Suppressor macrophage (primary cell): Measurements from ENCODE around the gene NSDHL.

Source experiments
- DNase-seq, 4 experiments: peaks; one replicate each; pipeline ENCODE4 v3.0.0-alpha.2; 2020 to 2022

The NSDHL gene

DNA sequence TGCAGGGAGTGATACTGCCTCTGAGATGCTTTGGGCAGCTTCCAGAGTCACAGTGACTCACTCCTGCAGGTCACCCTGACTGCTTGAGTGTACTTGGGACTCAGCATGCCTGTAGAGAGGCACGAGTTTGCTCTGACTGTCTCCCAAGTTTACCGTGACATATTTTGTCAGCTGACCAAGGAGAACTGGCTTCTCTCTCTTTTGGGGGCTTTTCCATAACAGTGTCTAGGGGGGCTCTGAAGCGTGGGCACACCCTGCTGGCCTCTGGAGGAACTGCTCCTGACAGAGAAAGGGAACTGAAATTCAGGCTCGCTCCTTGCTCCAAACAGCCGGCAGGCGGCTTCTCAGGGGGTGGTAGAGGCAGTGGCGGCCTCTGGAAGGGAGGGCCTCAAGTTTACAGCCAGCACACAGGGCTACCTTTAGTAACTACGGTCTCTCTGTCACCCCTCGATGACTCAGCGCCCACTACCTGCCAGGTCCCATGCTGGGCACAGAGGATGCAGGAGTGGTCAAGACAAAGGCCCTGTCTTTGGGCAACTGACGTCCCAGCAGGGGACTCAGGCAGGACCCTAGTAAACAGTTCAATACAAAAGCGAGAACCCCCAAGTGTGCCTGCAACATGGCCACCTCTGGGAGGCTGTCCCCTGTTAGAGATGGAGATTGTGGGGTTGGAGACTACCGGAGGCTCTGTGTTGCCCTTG lies 84.8 kb downstream of the NSDHL start:
- peak; percentile 57 to 75 (median 70) for DNase-seq

DNA sequence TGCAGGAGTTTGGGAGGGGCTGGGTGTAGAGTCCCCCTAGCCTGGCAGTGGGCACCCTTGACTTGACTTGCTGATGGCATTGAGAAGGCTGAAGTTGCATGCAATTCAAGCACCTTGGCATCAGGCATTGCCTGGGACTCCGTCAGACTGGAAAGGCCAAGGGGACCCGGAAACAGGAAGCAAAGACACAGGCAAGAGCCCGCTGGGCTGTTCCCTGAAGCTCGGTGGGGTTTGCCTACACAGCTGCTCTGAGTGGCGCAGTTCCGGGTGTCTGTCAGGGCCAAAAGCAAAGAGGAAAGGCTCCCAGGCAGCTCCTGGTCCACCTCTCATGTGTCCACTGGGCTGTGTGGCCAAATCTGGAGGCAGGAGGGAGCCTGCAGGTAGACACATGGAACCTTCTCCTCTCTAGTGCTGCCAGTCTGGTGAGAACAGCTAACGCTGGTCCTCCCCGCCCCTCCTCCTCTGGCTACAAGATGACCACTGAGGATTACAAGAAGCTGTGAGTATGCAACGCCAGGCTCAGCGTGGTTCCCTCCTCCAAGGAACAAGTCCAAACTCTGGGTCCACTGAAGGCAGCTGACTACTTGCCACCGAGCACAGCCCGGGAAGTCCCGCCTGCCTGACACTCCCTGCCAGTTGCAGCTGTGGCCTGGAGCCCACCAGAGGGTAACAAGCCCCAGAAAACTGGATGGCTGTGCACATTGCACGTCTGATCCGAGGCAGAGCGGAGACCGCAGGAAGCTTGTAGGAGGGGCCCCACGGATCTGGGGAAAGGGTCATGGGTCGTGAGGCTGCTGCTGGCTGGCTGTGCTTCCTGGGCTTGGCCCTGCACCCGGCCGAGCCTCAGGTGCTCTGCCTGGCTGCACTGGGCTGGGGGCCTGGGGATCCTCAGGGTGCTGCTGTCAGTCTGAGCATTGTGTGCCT lies 87.1 kb downstream of the NSDHL start:
- peak; percentile 26 to 56 (median 54) for DNase-seq

- DNase-seq, result peak in 1 of 4 experiments; percentile 15
Measured at GRCh38 chrX:152918707-152919106, 87.8 kb downstream of the NSDHL start.
